ENCODE results near the gene CSK. TPM values are rescaled to one million over a fixed set of nuclear protein-coding genes. Genes with fewer than 3 reads are reported as not detected.

The CSK gene
- total and polyA plus RNA-seq, 2 of the 8 experiments (the other 6 are each of a cell fraction or from before 2014, with no cell fraction given) = 13.7 to 50.2 TPM

DNA sequence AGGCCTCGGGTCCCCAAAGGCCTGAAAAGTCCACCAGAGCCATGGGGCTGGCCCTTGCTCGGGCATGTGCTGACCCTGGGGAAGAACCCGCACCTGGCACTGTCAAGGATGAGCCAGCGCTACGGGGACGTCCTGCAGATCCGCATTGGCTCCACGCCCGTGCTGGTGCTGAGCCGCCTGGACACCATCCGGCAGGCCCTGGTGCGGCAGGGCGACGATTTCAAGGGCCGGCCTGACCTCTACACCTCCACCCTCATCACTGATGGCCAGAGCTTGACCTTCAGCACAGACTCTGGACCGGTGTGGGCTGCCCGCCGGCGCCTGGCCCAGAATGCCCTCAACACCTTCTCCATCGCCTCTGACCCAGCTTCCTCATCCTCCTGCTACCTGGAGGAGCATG lies 32.0 kb upstream of the CSK start (continued):
- TF ChIP-seq CHD7 (IDR thresholded peaks at IDR 0.05; ENCODE audit: insufficient replicate concordance, low read length) = no peak
- TF ChIP-seq TCF12 (IDR thresholded peaks at IDR 0.05; ENCODE audit: low read depth, low read length) = no peak
